CD4-positive, alpha-beta memory T cell (primary cell): ENCODE results near the gene TRAF7. TPM values are rescaled to one million over a fixed set of nuclear protein-coding genes. Genes with fewer than 3 reads are reported as not detected.

Source experiments
- CTCF ChIA-PET: fragments of 350-600 bp; sonication (Branson Sonifier 250); formaldehyde crosslinking; loops from one replicate; lab custom pipeline; 2021; ENCODE audit warnings: inconsistent platforms; ENCODE audit not compliant: partially characterized antibody; lab: Charles Lee
- POLR2A ChIA-PET: fragments of 350-600 bp; sonication (Branson Sonifier 250); formaldehyde crosslinking; loops from one replicate; lab custom pipeline; 2021; ENCODE audit not compliant: partially characterized antibody; lab: Charles Lee
- DNase-seq, 5 donors: peaks; one replicate each; pipeline versions ENCODE4 v3.0.0 to v3.0.0-alpha.2; 2020 to 2022; ENCODE audit warnings: mixed read lengths in 1 of 5
- H3K27ac ChIP-seq: one replicate; pipeline ENCODE4 v1.7.0; 2013; ENCODE audit warnings: low read depth, low read length
- H3K27me3 ChIP-seq: 2 replicates; pipeline ENCODE4 v1.7.0; 2013; ENCODE audit warnings: mild to moderate bottlenecking, low read length, moderate library complexity; ENCODE audit not compliant: insufficient read depth
- H3K36me3 ChIP-seq: 2 replicates; pipeline ENCODE4 v1.7.0; 2013; ENCODE audit warnings: mild to moderate bottlenecking, low read length, moderate library complexity; ENCODE audit not compliant: insufficient read depth
- H3K4me1 ChIP-seq: 2 replicates; pipeline ENCODE4 v1.7.0; 2013; ENCODE audit warnings: mild to moderate bottlenecking, low read length, moderate library complexity; ENCODE audit not compliant: insufficient read depth
- H3K4me3 ChIP-seq, 2 donors: one replicate each; pipeline ENCODE4 v1.7.0; 2013; ENCODE audit warnings: low read length in 2 of 2, mild to moderate bottlenecking in 1 of 2
- H3K9me3 ChIP-seq, 2 donors: one replicate each; pipeline ENCODE4 v1.7.0; 2013; ENCODE audit warnings: low read length in 2 of 2, control low read depth in 1 of 2; ENCODE audit not compliant: control insufficient read depth in 1 of 2
- H3K27ac Mint-ChIP-seq, 7 donors: one replicate each; pipeline ENCODE4 v1.8.0; 2020 to 2021; ENCODE audit warnings: mixed read lengths in 7 of 7, mild to moderate bottlenecking in 6 of 7, inconsistent platforms in 3 of 7, moderate library complexity in 3 of 7
- H3K27me3 Mint-ChIP-seq, 2 donors: one replicate each; pipeline ENCODE4 v1.8.0; 2020 to 2021; ENCODE audit warnings: mixed read lengths in 2 of 2
- H3K36me3 Mint-ChIP-seq, 2 donors: one replicate each; pipeline ENCODE4 v1.8.0; 2020 to 2021; ENCODE audit warnings: mixed read lengths in 2 of 2, inconsistent platforms in 1 of 2, mild to moderate bottlenecking in 1 of 2
- H3K4me1 Mint-ChIP-seq, 4 donors: one replicate each; pipeline ENCODE4 v1.8.0; 2020 to 2021; ENCODE audit warnings: mixed read lengths in 4 of 4, mild to moderate bottlenecking in 1 of 4
- H3K4me3 Mint-ChIP-seq, 8 donors: one replicate each; pipeline ENCODE4 v1.8.0; 2020 to 2021; ENCODE audit warnings: mixed read lengths in 8 of 8, mild to moderate bottlenecking in 7 of 8, moderate library complexity in 6 of 8, inconsistent platforms in 3 of 8
- H3K9me3 Mint-ChIP-seq, 8 donors: one replicate each; pipeline ENCODE4 v1.8.0; 2020 to 2021; ENCODE audit warnings: mixed read lengths in 8 of 8, mild to moderate bottlenecking in 5 of 8, inconsistent platforms in 3 of 8, moderate library complexity in 1 of 8
- intact Hi-C: fragments of 100-400 bp; cut with micrococcal nuclease; formaldehyde crosslinking; loops from one replicate; pipeline ENCODE4 v1.15.1; 2023
- polyA plus RNA-seq, 2 donors: library from polyadenylated mRNA; unstranded; fragments of 300-500 nt; fragmentation: Illumina TruSeq; gene quantifications; one replicate each; pipeline ENCODE4 v1.2.3, GENCODE V29; 2021
- total RNA-seq, 2 experiments: library from RNA; stranded (reverse); gene quantifications; one replicate each; pipeline ENCODE4 v1.2.3, GENCODE V29; 2021

Gene TRAF7
- total and polyA plus RNA-seq, 4 experiments from 2014 or later: 1.9 to 41.9 (median 24.9) TPM

DNA sequence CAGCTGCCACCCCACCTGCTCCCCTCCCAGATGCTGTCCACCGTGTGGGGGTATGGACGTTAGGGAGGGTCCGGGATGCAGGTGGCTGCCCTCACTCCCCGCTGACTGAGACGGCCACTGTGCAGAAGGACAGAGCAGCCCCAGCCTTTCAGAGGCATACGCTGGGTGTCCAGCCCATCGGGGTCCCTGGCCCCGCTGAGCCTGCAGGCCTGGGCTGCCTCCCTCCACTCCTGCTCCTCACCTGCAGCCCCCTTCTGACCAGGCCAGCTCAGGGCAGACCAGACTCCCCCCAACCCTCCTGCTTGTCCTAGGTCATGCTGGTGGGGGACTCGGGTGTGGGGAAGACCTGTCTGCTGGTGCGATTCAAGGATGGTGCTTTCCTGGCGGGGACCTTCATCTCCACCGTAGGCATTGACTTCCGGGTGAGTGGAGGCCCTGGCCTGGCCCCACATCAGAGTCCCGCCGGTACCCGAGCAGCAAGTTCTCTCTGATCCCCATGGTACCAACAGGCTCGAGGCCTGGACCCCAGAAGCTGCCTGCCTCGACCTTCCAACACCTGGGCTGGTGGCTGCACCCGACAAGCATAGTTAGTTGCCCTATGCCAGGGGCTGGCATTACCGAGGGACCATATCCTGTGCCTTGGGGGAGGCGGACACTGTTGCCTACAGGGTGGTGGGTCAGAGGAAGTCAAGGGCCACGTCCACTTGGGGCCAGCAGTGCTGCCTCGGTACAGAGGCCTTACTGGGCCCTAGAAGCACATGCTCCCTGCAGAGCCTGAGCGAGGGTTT is 5.8 kb upstream of the TRAF7 start:
- peak overlapping the region in 1 of 7 donors; percentile 41 for H3K27ac Mint-ChIP-seq
- H3K4me3 Mint-ChIP-seq: peak overlapping the region in 7 of 8 donors; percentile 5 to 62 (median 49)
- H3K27me3 Mint-ChIP-seq: no peaks in the 10 kb centered on the region
- Histone ChIP-seq H3K36me3 (peaks cover 4% of the 10 kb centered on the region), H3K9me3 (no peaks in the 10 kb centered on the region), H3K27me3 (no peaks in the 10 kb centered on the region), H3K27ac (no peak overlapping the region), H3K4me3 (no peak overlapping the region), H3K4me1 (peaks cover 65% of the 10 kb centered on the region)
- peaks cover 14 to 50% (median 29%) of the 10 kb centered on the region in 4 donors for H3K4me1 Mint-ChIP-seq
- CTCF ChIA-PET: interaction anchor here (0.6 to 4.0 kb wide), 4 partner anchors 9 to 134 kb away, joined by 3 to 38 read pairs (median 4); no protein-coding TSS in a partner anchor
- intact Hi-C loops: loop anchor here (10.0 kb wide), 1 partner anchor 285 kb away; no protein-coding TSS in a partner anchor
- H3K9me3 Mint-ChIP-seq: no peaks in the 10 kb centered on the region
- DNase-seq: peak in 1 of 5 donors; percentile 40
- H3K36me3 Mint-ChIP-seq: peaks cover 0 to 6% of the 10 kb centered on the region in 2 donors
- POLR2A ChIA-PET: no interaction called here

DNA sequence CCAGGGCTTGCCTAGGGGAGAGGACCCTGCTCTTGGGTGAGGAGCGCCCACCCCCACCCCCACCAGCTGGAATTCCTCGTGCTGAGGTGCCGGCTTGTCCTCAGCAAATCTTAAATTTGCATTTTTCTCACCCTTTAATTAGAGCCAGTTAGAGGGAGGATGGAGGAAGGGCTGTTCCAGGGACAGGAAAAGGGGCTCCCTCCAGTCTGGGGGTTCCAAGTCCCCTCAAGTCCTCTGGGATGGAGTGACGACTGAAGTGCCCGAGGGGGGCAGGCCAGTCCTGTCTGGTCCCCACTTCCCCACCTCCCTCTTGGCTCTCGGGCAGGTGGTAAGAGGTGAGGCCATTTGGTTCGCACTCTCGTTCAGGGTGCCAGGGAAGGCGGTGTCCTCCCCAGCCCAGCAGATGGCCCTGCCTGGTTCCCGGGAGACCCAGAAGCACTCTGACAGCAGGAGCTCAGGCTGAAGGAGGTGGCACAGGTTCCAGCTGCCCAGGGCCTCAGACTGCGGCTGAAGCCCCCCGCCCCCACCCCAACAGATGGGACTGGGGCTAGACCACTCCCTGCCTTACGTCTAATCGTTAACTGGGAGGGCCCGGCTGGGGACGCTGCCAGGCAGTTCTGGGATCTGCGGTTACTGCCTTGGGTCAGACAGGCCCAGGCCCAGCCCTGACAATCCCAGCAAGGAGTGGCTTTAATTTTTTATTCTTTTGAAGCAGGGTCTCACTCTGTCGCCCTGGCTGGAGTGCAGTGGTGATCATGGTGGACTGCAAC is 5.0 kb upstream of the TRAF7 start:
- ChIA-PET CTCF (interaction anchor here (0.6 to 4.0 kb wide), 4 partner anchors 10 to 146 kb away, joined by 3 to 38 read pairs (median 3); no protein-coding TSS in a partner anchor), POLR2A (no interaction called here)
- Histone ChIP-seq H3K4me1 (peaks cover 65% of the 10 kb centered on the region), H3K4me3 (no peak overlapping the region), H3K36me3 (peaks cover 4% of the 10 kb centered on the region), H3K9me3 (no peaks in the 10 kb centered on the region), H3K27ac (no peak overlapping the region), H3K27me3 (no peaks in the 10 kb centered on the region)
- Mint-ChIP-seq H3K9me3 (no peaks in the 10 kb centered on the region), H3K4me3 (peak overlapping the region in 3 of 8 donors; percentile 17 to 49 (median 41)), H3K27me3 (no peaks in the 10 kb centered on the region), H3K36me3 (peaks cover 0 to 9% of the 10 kb centered on the region in 2 donors), H3K27ac (peak overlapping the region in 1 of 7 donors; percentile 60), H3K4me1 (peaks cover 19 to 56% (median 34%) of the 10 kb centered on the region in 4 donors)
- intact Hi-C loops: loop anchor here (10.0 kb wide), 1 partner anchor 286 kb away; no protein-coding TSS in a partner anchor
- DNase-seq: peak in 1 of 5 donors; percentile 30

GRCh38 chr16:2151188-2152091 is 4.1 kb upstream of the TRAF7 start:
- Mint-ChIP-seq H3K4me1 (peaks cover 22 to 60% (median 39%) of the 10 kb centered on the region in 4 donors), H3K36me3 (peaks cover 0 to 14% of the 10 kb centered on the region in 2 donors), H3K27ac (peak overlapping the region in 2 of 7 donors; percentile 53 to 60), H3K27me3 (no peaks in the 10 kb centered on the region), H3K9me3 (no peaks in the 10 kb centered on the region), H3K4me3 (peak overlapping the region in 7 of 8 donors; percentile 28 to 73 (median 46))
- Histone ChIP-seq H3K9me3 (no peaks in the 10 kb centered on the region), H3K36me3 (peaks cover 4% of the 10 kb centered on the region), H3K27ac (no peak overlapping the region), H3K4me1 (peaks cover 69% of the 10 kb centered on the region), H3K27me3 (no peaks in the 10 kb centered on the region), H3K4me3 (no peak overlapping the region)
- intact Hi-C loops: loop anchor here (10.0 kb wide), 1 partner anchor 287 kb away; no protein-coding TSS in a partner anchor
- ChIA-PET POLR2A (interaction anchor here (0.6 to 1.7 kb wide), 3 partner anchors 72 to 1595 kb away, joined by 4 to 6 read pairs (median 4); partner anchors contain the start of genes E4F1 and TBL3), CTCF (interaction anchor here (1.0 to 4.0 kb wide), 4 partner anchors 11 to 147 kb away, joined by 3 to 38 read pairs (median 4); partner anchors contain the start of gene PKD1)
- peak in 1 of 5 donors; percentile 36 for DNase-seq

DNA sequence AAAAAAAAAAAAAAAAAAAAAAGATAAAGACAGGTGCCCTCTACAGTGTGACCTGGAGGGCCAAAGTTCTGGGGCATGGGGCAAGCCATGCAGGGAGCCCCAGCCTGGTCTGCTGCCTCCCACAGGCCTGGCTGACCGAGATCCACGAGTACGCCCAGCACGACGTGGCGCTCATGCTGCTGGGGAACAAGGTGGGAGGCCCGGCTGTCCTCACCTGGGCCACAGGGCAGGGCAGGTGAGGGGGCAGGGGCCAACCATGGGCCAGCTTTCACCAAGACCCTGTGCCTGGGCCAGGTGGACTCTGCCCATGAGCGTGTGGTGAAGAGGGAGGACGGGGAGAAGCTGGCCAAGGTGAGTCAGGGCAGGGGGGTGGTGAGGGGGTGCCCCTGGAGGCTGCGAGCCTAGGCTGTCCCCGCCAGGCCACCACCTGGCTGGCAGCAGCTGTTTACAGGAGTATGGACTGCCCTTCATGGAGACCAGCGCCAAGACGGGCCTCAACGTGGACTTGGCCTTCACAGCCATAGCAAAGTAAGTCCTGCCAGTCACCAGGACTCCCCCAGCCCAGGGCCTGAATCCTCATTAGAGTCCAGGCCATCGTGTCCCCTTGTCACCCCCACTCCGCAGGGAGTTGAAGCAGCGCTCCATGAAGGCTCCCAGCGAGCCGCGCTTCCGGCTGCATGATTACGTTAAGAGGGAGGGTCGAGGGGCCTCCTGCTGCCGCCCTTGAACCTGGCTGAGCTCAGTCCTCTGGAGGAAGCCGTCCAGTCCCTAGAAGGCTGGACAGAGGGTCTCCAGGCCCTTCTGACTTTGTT is 2.7 kb upstream of the TRAF7 start:
- H3K4me1 Mint-ChIP-seq: peaks cover 30 to 71% (median 49%) of the 10 kb centered on the region in 4 donors
- peak overlapping the region; percentile 19 to 88 (median 83) for H3K27ac Mint-ChIP-seq
- H3K4me3 ChIP-seq: peak overlapping the region; percentile 65 to 79

DNA sequence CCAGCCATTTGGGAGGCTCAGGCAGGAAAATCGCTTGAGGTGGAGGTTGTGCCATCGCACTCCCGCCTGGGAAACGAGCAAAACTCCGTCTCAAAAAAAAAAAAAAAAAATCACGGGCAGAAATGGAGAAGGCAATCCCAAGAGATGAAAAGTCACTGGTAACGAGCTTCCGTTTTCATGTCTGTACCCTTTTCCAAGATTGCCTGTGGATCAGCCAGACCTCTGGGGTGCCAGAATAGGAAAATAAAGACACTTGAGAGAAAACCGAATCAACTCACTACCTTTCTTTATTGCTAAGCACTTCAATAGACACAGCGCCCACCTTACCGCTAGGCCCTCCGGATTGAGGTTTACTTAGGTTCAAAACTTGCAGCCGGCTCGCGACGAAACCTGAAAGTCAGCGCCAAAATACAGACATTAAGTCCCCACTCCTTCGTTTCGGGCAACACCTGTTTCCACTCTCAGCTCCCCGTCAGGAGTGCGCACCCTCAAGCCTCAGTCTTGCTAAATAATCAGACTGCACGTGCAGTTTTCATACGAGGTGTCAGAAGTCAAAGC is 970 bp upstream of the TRAF7 start:
- Histone ChIP-seq H3K4me3 (peak overlapping the region; percentile 75 to 79), H3K36me3 (peaks cover 4% of the 10 kb centered on the region), H3K27ac (peak overlapping the region; percentile 83), H3K9me3 (no peaks in the 10 kb centered on the region), H3K27me3 (no peaks in the 10 kb centered on the region), H3K4me1 (peaks cover 77% of the 10 kb centered on the region)
- POLR2A ChIA-PET: interaction anchor here (0.5 to 3.7 kb wide), 40 partner anchors 8 to 845 kb away, joined by 3 to 75 read pairs (median 8); partner anchors contain the start of genes AMDHD2, ECI1, FAHD1 and HAGH
- H3K27ac Mint-ChIP-seq: peak overlapping the region; percentile 75 to 96 (median 90)
- intact Hi-C loops: loop anchor here (1.0 to 10.0 kb wide), 12 partner anchors 18 to 359 kb away; partner anchors contain the start of genes ATP6V0C, E4F1, ECI1 and GFER
- H3K27me3 Mint-ChIP-seq: no peaks in the 10 kb centered on the region
- no peaks in the 10 kb centered on the region for H3K9me3 Mint-ChIP-seq
- peak overlapping the region; percentile 85 to 93 (median 89) for H3K4me3 Mint-ChIP-seq
- H3K36me3 Mint-ChIP-seq: peaks cover 0 to 14% of the 10 kb centered on the region in 2 donors
- CTCF ChIA-PET: interaction anchor here (0.6 to 4.6 kb wide), 15 partner anchors 8 to 378 kb away, joined by 3 to 30 read pairs (median 4); partner anchors contain the start of genes ECI1, PGP and RPS2
- peaks cover 30 to 69% (median 49%) of the 10 kb centered on the region in 4 donors for H3K4me1 Mint-ChIP-seq
- peak in 1 of 5 donors; percentile 62 for DNase-seq

More for the DNA sequence above, 2.7 kb upstream of the TRAF7 start:
- peak in 2 of 5 donors; percentile 11 to 40 for DNase-seq
- Mint-ChIP-seq H3K36me3 (peaks cover 0 to 14% of the 10 kb centered on the region in 2 donors), H3K9me3 (no peaks in the 10 kb centered on the region), H3K4me3 (peak overlapping the region; percentile 85 to 93 (median 89)), H3K27me3 (no peaks in the 10 kb centered on the region)
- H3K9me3 ChIP-seq: no peaks in the 10 kb centered on the region
- H3K4me1 ChIP-seq: peaks cover 82% of the 10 kb centered on the region
- peak overlapping the region; percentile 83 for H3K27ac ChIP-seq
- intact Hi-C loops: loop anchor here (1.0 to 10.0 kb wide), 3 partner anchors 130 to 288 kb away; partner anchors contain the start of gene NDUFB10
- H3K27me3 ChIP-seq: no peaks in the 10 kb centered on the region
- peaks cover 4% of the 10 kb centered on the region for H3K36me3 ChIP-seq
- ChIA-PET POLR2A (interaction anchor here (1.2 to 3.7 kb wide), 8 partner anchors 10 to 189 kb away, joined by 3 to 75 read pairs (median 10); partner anchors contain the start of genes E4F1, NDUFB10, NHERF2 and RNF151), CTCF (interaction anchor here (0.5 to 4.0 kb wide), 14 partner anchors 9 to 189 kb away, joined by 3 to 38 read pairs (median 4); partner anchors contain the start of genes ECI1 and PKD1)
